ENCODE data around the gene OR6K3.
"Not testable (repeated sequence)": the region's sequence is repeated elsewhere in the genome, so short reads cannot be mapped to it uniquely, and the experiment has no call there.

OR6K3 gene

DNA sequence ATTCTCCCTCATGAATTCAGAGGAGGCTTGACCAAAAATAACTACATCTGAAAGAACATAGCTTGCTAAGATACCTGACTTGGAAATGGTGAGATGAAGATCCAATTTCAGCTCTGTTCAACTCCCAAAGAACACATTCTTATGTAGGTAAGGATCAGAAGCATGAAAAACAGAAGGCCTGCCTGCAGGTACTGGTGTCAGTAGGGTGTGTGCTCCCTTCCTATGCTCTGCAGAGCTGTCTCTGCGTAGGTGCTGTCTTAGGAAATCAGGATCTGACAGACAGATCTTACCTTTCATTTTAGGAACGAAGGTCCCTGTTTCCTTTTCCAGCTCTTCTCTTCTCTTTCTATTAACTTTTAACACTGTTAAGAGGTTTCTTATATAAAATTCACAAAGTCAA, 14.4 kb downstream of the OR6K3 start:
- Histone ChIP-seq H3K9me3 (ENCODE audit: control insufficient read depth, low read length) (no peaks in the 10 kb centered on the region), H2AFZ (no peak overlapping the region), H3K4me3 (ENCODE audit: low read depth, low read length) (no peak overlapping the region), H3K4me2 (ENCODE audit: low read length) (no peak overlapping the region), H3K4me1 (no peaks in the 10 kb centered on the region), H3K27me3 (ENCODE audit: control insufficient read depth, insufficient read depth, low read length) (no peaks in the 10 kb centered on the region), H3K9ac (no peak overlapping the region), H3K79me2 (no peaks in the 10 kb centered on the region), H3K36me3 (ENCODE audit: control insufficient read depth, insufficient read depth, low read length) (no peaks in the 10 kb centered on the region), H3K27ac (no peak overlapping the region)
- TF ChIP-seq, protein P1, sequence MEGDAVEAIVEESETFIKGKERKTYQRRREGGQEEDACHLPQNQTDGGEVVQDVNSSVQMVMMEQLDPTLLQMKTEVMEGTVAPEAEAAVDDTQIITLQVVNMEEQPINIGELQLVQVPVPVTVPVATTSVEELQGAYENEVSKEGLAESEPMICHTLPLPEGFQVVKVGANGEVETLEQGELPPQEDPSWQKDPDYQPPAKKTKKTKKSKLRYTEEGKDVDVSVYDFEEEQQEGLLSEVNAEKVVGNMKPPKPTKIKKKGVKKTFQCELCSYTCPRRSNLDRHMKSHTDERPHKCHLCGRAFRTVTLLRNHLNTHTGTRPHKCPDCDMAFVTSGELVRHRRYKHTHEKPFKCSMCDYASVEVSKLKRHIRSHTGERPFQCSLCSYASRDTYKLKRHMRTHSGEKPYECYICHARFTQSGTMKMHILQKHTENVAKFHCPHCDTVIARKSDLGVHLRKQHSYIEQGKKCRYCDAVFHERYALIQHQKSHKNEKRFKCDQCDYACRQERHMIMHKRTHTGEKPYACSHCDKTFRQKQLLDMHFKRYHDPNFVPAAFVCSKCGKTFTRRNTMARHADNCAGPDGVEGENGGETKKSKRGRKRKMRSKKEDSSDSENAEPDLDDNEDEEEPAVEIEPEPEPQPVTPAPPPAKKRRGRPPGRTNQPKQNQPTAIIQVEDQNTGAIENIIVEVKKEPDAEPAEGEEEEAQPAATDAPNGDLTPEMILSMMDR (IDR thresholded peaks at IDR 0.05): no peak

DNA sequence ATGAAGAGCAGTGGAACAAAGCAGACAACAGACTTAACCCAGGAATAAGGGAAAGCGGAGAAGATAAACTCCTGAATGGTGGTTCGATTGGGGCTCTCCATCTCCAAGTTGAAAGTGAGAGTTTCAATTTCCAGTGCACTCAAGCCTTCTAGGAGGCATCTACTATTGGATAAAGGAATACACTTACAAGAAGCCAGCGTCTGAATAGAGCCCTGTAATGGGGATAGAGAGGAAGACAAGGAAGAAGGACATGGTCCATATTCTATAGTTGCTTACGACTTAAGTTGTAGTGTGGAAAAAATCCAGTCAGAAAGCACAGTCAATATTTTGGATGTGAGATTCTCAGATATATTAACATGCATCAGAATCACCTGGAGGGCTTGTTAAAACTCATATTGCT, 20.0 kb downstream of the OR6K3 start, which contains the start of gene OR6K2:
OR6K2 (minus strand) TSS at position 101 of the 400 bp plus-strand sequence; CDS start at position 101, 0 bp downstream.
- Histone ChIP-seq H3K79me2 (no peaks in the 10 kb centered on the region), H3K36me3 (ENCODE audit: control insufficient read depth, insufficient read depth, low read length) (no peaks in the 10 kb centered on the region), H3K9ac (no peak within 1 kb of the TSS), H3K27ac (no peak within 1 kb of the TSS), H3K4me2 (ENCODE audit: low read length) (no peak within 1 kb of the TSS), H3K4me3 (ENCODE audit: low read depth, low read length) (no peak within 1 kb of the TSS), H3K4me1 (no peaks in the 10 kb centered on the region), H3K9me3 (ENCODE audit: control insufficient read depth, low read length) (no peaks in the 10 kb centered on the region), H2AFZ (no peak within 1 kb of the TSS), H3K27me3 (ENCODE audit: control insufficient read depth, insufficient read depth, low read length) (no peaks in the 10 kb centered on the region)
- TF ChIP-seq, protein P1 (IDR thresholded peaks at IDR 0.05): no peak

DNA sequence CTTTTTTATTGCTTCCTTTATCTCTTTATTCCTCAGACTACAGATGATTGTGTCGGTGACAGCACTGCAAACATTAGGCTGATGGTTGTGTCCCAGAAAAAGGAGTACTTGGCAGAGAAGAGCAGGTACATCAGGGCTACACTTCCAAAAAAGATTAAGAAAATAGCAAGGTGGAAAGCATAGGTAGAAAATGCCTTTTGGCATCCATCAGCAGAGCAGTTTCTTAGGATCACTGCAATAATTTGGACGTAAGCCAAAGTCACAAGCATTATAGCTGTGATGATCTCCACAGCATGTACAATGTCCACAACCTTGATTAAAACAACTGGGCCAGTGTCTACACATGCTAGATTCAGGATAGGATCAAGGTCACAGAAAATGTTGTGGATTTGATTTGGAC, 25.9 kb downstream of the OR6K3 start:
- Histone ChIP-seq H3K4me1 (no peaks in the 10 kb centered on the region), H3K9me3 (ENCODE audit: control insufficient read depth, low read length) (no peaks in the 10 kb centered on the region), H3K27me3 (ENCODE audit: control insufficient read depth, insufficient read depth, low read length) (no peaks in the 10 kb centered on the region), H3K36me3 (ENCODE audit: control insufficient read depth, insufficient read depth, low read length) (no peaks in the 10 kb centered on the region), H2AFZ (no peak overlapping the region), H3K4me3 (ENCODE audit: low read depth, low read length) (no peak overlapping the region), H3K4me2 (ENCODE audit: low read length) (no peak overlapping the region), H3K27ac (no peak overlapping the region), H3K79me2 (no peaks in the 10 kb centered on the region), H3K9ac (no peak overlapping the region)
- TF ChIP-seq, protein P1 (IDR thresholded peaks at IDR 0.05): no peak

DNA sequence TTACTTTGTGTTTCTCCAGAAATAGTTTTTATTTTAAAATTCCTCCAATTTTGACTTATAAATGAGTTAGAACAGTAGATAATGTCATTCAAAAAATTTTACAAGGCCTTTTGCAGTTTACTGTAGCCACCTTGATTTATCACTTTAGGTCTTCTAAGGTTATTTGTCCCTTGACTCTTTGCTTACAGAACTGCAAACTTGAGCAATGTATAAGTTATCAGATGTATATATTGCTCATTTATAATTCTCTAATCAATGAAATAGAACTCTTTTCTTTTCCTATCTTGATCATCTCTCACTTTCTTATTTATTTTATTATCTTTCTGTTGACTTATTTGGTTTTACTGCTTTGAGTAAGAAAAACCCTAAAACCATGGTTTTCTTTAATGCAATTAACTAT, 28.2 kb downstream of the OR6K3 start:
- H3K27me3 ChIP-seq (ENCODE audit: control insufficient read depth, insufficient read depth, low read length): no peaks in the 10 kb centered on the region
- no peaks in the 10 kb centered on the region for H3K9me3 ChIP-seq (ENCODE audit: control insufficient read depth, low read length)
- H3K9ac ChIP-seq: no peak overlapping the region
- H3K36me3 ChIP-seq (ENCODE audit: control insufficient read depth, insufficient read depth, low read length): no peaks in the 10 kb centered on the region
- TF ChIP-seq, protein P1 (IDR thresholded peaks at IDR 0.05): no peak
- no peaks in the 10 kb centered on the region for H3K79me2 ChIP-seq
- H3K4me2 ChIP-seq (ENCODE audit: low read length): no peak overlapping the region
- H2AFZ ChIP-seq: no peak overlapping the region
- H3K27ac ChIP-seq: no peak overlapping the region
- no peak overlapping the region for H3K4me3 ChIP-seq (ENCODE audit: low read depth, low read length)
- no peaks in the 10 kb centered on the region for H3K4me1 ChIP-seq

DNA sequence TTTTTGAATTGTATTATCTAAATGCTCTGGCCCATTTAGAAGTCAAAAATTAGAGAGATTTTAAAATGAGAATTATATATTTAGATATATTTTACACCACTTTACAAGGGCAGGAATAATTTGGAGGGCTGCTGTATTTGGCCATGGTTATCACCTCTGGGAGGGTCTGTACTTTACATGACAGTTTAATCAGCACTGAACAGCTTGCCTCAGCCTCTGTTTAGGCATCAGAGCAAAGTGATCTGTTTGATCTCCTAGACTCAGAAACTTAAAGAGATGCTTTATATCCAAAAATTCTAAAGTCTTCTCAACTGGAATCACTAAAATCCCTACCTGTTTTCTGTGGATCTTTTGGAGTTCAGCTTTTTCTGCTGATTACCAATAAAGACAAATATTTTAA, 28.6 kb downstream of the OR6K3 start:
- no peaks in the 10 kb centered on the region for H3K9me3 ChIP-seq (ENCODE audit: control insufficient read depth, low read length)
- H3K79me2 ChIP-seq: no peaks in the 10 kb centered on the region
- no peaks in the 10 kb centered on the region for H3K36me3 ChIP-seq (ENCODE audit: control insufficient read depth, insufficient read depth, low read length)
- TF ChIP-seq, protein P1 (IDR thresholded peaks at IDR 0.05): no peak
- H3K4me1 ChIP-seq: no peaks in the 10 kb centered on the region
- H3K4me3 ChIP-seq (ENCODE audit: low read depth, low read length): no peak overlapping the region
- H2AFZ ChIP-seq: no peak overlapping the region
- H3K27me3 ChIP-seq (ENCODE audit: control insufficient read depth, insufficient read depth, low read length): no peaks in the 10 kb centered on the region
- H3K9ac ChIP-seq: no peak overlapping the region
- no peak overlapping the region for H3K4me2 ChIP-seq (ENCODE audit: low read length)
- no peak overlapping the region for H3K27ac ChIP-seq

DNA sequence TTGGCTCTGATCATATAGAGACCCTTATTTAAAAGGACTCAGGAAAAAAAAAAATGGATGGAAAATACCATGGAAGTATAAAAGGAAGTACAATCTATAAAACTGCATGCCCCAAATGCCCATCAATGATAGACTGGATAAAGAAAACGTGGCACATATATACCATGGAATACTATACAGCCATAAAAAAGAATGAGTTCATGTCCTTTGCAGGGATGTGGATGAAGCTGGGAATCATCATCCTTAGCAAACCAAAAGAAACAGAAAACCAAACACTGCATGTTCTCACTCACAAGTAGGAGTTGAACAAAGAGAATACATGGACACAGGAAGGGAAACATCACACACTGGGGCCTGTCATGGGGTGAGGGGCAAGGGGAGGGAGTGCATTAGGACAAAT, 29.4 kb downstream of the OR6K3 start:
- not testable (repeated sequence) for H3K79me2 ChIP-seq; H3K27me3 ChIP-seq (ENCODE audit: control insufficient read depth, insufficient read depth, low read length); H3K36me3 ChIP-seq (ENCODE audit: control insufficient read depth, insufficient read depth, low read length); H3K4me2 ChIP-seq (ENCODE audit: low read length); H3K9ac ChIP-seq; H3K4me1 ChIP-seq; H2AFZ ChIP-seq; H3K9me3 ChIP-seq (ENCODE audit: control insufficient read depth, low read length); H3K27ac ChIP-seq; H3K4me3 ChIP-seq (ENCODE audit: low read depth, low read length)

Data from parathyroid adenoma (tissue), 2 donors.